Measurements from ENCODE around the gene MAP4. TPM values are rescaled to one million over a fixed set of nuclear protein-coding genes. Genes with fewer than 3 reads are reported as not detected.

Gene MAP4
- total RNA-seq, 1 donor from 2014 or later: 142 TPM

DNA sequence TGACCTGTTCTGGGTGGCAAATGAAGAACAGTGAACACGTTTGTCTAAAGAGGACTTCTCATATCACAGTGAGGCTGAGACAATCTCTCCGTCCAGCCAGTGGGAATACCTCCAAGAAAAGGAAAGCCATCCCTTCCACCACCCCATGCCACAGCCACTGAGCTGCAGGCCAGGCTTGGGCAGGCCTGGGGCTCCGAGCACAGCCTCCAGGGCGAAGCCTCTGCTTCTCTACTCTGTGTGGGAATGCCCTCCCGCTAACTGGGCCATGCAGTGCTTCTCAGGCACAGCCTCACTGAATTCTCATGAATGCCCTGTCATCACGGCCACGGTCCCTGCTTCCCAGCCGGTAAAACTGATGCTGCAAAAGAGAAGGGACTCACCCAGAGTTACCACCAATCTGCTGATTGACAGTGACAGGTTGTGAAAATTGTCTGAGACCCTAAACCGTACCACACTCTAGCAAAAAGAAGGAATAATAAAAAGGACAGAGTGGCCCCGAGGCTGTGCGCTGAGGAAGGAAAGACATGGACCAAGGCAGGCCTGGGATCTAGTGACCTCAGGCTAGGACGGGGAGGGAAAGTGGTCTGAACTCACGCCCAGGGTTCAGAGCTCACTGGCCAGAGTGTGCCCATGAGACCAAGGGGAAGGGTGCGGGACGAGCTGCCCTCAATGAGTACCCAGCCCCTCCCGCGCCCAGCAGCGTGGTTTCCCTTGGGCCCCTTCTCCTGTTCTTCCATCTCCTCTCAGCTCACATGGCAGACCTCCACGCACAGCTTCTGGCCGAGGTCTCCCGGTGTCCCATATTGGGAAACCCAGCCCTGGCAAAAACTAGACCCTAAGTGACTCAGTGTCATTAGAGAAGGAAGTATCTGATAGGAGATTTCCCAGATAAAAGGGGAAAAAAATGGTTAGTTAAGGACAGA, 160.5 kb downstream of the MAP4 start:
- intact Hi-C loops (cut with DNase I): no loop called here
- TF ChIP-seq POLR2A (IDR thresholded peaks at IDR 0.05): no peak
- TF ChIP-seq POLR2AphosphoS5 (IDR thresholded peaks at IDR 0.05; ENCODE audit: insufficient read depth in 1 of 2, low read depth in 1 of 2): no peak
- TF ChIP-seq, protein P1, sequence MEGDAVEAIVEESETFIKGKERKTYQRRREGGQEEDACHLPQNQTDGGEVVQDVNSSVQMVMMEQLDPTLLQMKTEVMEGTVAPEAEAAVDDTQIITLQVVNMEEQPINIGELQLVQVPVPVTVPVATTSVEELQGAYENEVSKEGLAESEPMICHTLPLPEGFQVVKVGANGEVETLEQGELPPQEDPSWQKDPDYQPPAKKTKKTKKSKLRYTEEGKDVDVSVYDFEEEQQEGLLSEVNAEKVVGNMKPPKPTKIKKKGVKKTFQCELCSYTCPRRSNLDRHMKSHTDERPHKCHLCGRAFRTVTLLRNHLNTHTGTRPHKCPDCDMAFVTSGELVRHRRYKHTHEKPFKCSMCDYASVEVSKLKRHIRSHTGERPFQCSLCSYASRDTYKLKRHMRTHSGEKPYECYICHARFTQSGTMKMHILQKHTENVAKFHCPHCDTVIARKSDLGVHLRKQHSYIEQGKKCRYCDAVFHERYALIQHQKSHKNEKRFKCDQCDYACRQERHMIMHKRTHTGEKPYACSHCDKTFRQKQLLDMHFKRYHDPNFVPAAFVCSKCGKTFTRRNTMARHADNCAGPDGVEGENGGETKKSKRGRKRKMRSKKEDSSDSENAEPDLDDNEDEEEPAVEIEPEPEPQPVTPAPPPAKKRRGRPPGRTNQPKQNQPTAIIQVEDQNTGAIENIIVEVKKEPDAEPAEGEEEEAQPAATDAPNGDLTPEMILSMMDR (IDR thresholded peaks at IDR 0.05): no peak
- DNase-seq (ENCODE audit: extremely low spot score in 2 of 2): no peak
- peaks cover 0 to 70% of the 10 kb centered on the region in 2 donors for H3K36me3 ChIP-seq
- no peaks in the 10 kb centered on the region for H3K9me3 ChIP-seq
- no peaks in the 10 kb centered on the region for H3K27me3 ChIP-seq
- H3K27ac ChIP-seq: no peak overlapping the region
- H3K4me3 ChIP-seq: no peak overlapping the region
- H3K4me1 ChIP-seq: no peaks in the 10 kb centered on the region

DNA sequence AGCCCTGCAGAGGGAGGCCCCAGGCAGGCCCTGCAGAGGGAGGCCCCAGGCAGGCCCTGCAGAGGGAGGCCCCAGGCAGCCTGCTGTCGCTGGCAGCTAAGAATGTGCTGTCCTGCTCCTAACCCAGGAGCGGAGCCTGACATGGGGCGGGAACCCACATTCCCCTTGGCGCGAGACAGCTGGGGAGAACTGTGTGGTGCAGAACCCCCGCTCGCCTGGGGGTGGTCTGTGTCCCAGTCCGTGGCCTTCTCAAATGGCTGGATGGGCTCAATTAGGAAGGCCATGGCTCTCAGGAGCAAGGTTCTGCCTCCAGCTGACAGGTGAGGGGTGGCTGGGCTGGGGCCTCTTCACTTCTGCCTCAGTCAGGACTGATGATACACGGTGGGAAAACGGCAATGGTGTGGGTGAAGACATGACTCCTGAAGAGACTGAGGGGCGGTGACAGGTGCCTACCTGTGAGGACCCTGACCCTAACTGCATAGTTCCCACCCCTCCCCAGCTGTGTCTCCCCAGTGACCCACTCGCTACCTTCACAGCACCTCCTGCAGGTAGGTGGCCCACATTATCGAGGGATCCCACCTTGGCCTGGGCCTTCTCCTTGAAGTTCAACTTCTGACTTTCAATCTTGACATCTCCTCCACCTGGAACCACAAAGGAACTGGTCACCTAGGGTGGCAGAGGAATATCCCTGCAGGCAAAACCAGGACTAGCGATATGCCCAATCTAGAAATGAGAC, 161.3 kb downstream of the MAP4 start:
- DNase-seq (ENCODE audit: extremely low spot score in 2 of 2): no peak
- Histone ChIP-seq H3K9me3 (no peaks in the 10 kb centered on the region), H3K27ac (no peak overlapping the region), H3K27me3 (no peaks in the 10 kb centered on the region), H3K4me1 (no peaks in the 10 kb centered on the region), H3K36me3 (peaks cover 0 to 65% of the 10 kb centered on the region in 2 donors), H3K4me3 (no peak overlapping the region)
- TF ChIP-seq, protein P1 (IDR thresholded peaks at IDR 0.05): no peak
- no peak for TF ChIP-seq POLR2AphosphoS5 (IDR thresholded peaks at IDR 0.05; ENCODE audit: insufficient read depth in 1 of 2, low read depth in 1 of 2)
- TF ChIP-seq POLR2A (IDR thresholded peaks at IDR 0.05): no peak
- intact Hi-C loops (cut with DNase I): no loop called here

DNA sequence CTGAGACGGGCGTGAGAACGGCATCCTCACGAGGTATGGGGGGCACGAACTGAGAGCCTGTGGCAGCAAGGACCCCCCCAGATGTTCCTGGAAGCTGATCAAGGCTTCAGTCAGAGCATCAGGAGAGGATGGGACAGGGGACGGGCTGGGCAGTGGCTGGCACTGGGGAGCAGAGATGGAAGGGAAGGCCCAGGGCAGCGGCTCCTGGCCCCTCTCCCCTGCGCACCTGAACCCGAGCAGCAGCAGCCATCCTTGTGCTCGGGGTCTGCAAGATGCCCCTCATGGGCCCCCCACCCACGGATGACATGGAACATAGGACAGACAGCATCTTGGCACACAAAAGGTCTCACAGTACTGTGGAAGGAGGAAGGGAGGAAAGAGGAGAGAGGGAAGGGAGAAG, 161.9 kb downstream of the MAP4 start:
- H3K4me3 ChIP-seq: no peak overlapping the region
- H3K9me3 ChIP-seq: no peaks in the 10 kb centered on the region
- no peaks in the 10 kb centered on the region for H3K27me3 ChIP-seq
- TF ChIP-seq POLR2A (IDR thresholded peaks at IDR 0.05) (no peak), POLR2AphosphoS5 (IDR thresholded peaks at IDR 0.05; ENCODE audit: insufficient read depth in 1 of 2, low read depth in 1 of 2) (no peak)
- TF ChIP-seq, protein P1 (IDR thresholded peaks at IDR 0.05): no peak
- H3K27ac ChIP-seq: no peak overlapping the region
- peaks cover 0 to 68% of the 10 kb centered on the region in 2 donors for H3K36me3 ChIP-seq
- DNase-seq (ENCODE audit: extremely low spot score in 2 of 2): no peak
- H3K4me1 ChIP-seq: no peaks in the 10 kb centered on the region
- intact Hi-C loops (cut with DNase I): no loop called here

DNA sequence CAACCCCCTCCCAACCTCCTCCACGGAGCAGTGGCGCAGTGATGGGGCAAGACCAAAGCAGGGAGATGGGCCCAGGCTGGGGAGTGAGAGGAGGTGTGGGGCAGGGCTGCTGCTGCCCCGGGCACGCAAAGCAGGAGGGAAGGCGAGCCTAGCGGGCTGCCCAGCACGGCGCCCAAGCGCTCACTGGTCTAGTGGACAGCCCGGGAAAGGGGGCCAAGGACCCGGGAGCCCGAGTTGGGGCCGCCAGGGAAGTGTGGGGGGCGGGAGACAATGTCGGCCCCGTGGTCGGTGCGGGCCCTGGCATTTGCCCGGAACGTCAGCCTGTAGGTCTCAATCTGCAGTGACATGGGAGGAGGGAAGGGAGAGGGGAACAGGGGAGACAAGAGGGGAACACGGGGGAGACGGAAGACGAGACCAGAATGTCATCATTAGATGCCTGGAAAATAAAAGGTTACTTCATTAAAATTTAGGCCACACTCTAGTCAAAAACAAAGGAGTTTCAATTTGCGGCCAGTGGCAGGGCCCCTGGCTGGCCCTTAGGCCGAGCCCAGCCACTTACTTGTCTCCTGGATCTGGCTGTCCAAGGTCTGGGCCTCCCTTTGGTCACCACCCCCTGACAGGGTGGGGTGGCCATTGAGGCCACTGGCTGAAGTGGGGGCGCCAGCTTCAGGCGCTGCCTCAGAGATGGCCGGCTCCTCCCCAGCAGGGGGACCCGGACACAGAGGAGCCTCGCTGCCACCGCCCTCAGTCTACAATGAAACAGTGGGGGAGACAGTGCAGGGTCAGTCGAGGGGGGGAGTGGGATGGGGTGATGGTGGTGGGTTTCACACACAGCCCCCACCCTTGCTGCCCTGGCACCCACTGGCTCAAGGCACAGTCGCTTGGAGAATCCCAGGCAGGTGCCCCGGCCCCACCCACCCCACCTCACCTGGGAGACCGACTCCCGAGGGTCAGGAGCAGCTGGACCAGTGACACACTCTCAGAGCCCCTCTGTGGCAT, 163.3 kb downstream of the MAP4 start:
- Histone ChIP-seq H3K9me3 (no peaks in the 10 kb centered on the region), H3K27ac (no peak overlapping the region), H3K4me3 (no peak overlapping the region), H3K4me1 (no peaks in the 10 kb centered on the region), H3K27me3 (no peaks in the 10 kb centered on the region), H3K36me3 (peaks cover 0 to 80% of the 10 kb centered on the region in 2 donors)
- intact Hi-C loops (cut with DNase I): no loop called here
- TF ChIP-seq, protein P1 (IDR thresholded peaks at IDR 0.05): no peak
- DNase-seq (ENCODE audit: extremely low spot score in 2 of 2): no peak
